K562 (cell line): ENCODE data around the gene PSMC3IP. TPM values are rescaled to one million over a fixed set of nuclear protein-coding genes. Genes with fewer than 3 reads are reported as not detected.

Experiments
- ATAC-seq: fragments of 200-7000 bp; cut with Tn5 transposase; 3 replicates; pipeline ENCODE4 v1.9.1; 2020; ENCODE audit warnings: moderate library complexity
- BruUV-seq: library from RNA; stranded (reverse); fragments of 400-500 nt; replicated peaks from 2 replicates; lab custom pipeline; 2021; lab: Mats Ljungman, UMichigan
- CTCF ChIA-PET: fragments of 300-600 bp; formaldehyde crosslinking; extraction: SDS; loops from one replicate; lab custom pipeline; 2021; ENCODE audit warnings: low intra/inter-chr PET ratio; lab: Yijun Ruan, JAX
- POLR2A ChIA-PET: fragments of 300-600, 350-650 bp; sonication (Branson Sonifier 250); formaldehyde crosslinking; extraction: SDS; loops from one replicate; lab custom pipeline; 2021; ENCODE audit warnings: antibody characterized with exemption, inconsistent platforms; lab: Yijun Ruan, JAX
- DNase-seq, 4 experiments: peaks; one replicate each; pipeline versions ENCODE4 v3.0.0 to v3.0.0-alpha.2; 2011 to 2018; ENCODE audit warnings: low spot score in 3 of 4, mixed read lengths in 3 of 4; ENCODE audit errors: extremely low read depth in 1 of 4
- FAIRE-seq: peaks from 2 replicates; lab custom pipeline; 2011; peaks lifted over from hg19 to GRCh38; lab: Jason Lieb, UNC
- H2AFZ ChIP-seq: 2 replicates; pipeline ENCODE4 v1.6.0; 2011; ENCODE audit warnings: low read depth, low read length, control low read depth, inconsistent platforms
- H3K27ac ChIP-seq: fragments of 200-600 bp; 3 replicates; pipeline ENCODE4 v1.8.0; 2011; ENCODE audit warnings: low read depth, mild to moderate bottlenecking, control low read depth, inconsistent platforms, low read length, moderate library complexity, mixed read lengths; ENCODE audit errors: extremely low read depth
- H3K27me3 ChIP-seq, 2 experiments: fragments of 300-600 bp in 1 of 2; 2 replicates in 1 of 2; 3 replicates in 1 of 2; pipeline versions ENCODE4 v1.6.0 to v1.8.0; 2011; ENCODE audit warnings: inconsistent platforms in 2 of 2, low read length in 2 of 2, mild to moderate bottlenecking in 1 of 2, mixed read lengths in 1 of 2, moderate library complexity in 1 of 2; ENCODE audit not compliant: control insufficient read depth in 2 of 2, insufficient read depth in 2 of 2
- H3K36me3 ChIP-seq: fragments of 300-600 bp; 3 replicates; pipeline ENCODE4 v1.8.0; 2011; ENCODE audit warnings: mild to moderate bottlenecking, low read length, inconsistent platforms; ENCODE audit not compliant: control insufficient read depth, insufficient read depth
- H3K4me1 ChIP-seq, 2 experiments: fragments of 200-600 bp in 1 of 2; replicated peaks in 1 of 2; 2 replicates in 1 of 2; 3 replicates in 1 of 2; pipeline versions ENCODE4 v1.5.1 to v1.8.0; 2011; ENCODE audit warnings: inconsistent platforms in 2 of 2, low read length in 2 of 2, mild to moderate bottlenecking in 1 of 2, mixed read lengths in 1 of 2, moderate library complexity in 1 of 2; ENCODE audit not compliant: control insufficient read depth in 2 of 2, insufficient read depth in 2 of 2
- H3K4me2 ChIP-seq: 2 replicates; pipeline ENCODE4 v1.6.1; 2011; ENCODE audit warnings: low read length, control low read depth, inconsistent platforms, mixed read lengths; ENCODE audit not compliant: insufficient read depth
- H3K4me3 ChIP-seq: fragments of 200-600 bp; sonication (generic), shearing (Covaris generic); 2 replicates; pipeline ENCODE4 v1.5.1; 2016; ENCODE audit warnings: control low read depth, inconsistent platforms
- H3K79me2 ChIP-seq: fragments of 200-600 bp; 3 replicates; pipeline ENCODE4 v1.8.0; 2011; ENCODE audit warnings: low read length, inconsistent platforms; ENCODE audit not compliant: control insufficient read depth, insufficient read depth
- H3K9ac ChIP-seq, 2 experiments: 2 replicates each; pipeline versions ENCODE4 v1.6.0 to v1.6.1; 2011; ENCODE audit warnings: low read depth in 2 of 2, low read length in 2 of 2, control low read depth in 1 of 2, inconsistent platforms in 1 of 2, mild to moderate bottlenecking in 1 of 2, mixed read lengths in 1 of 2; ENCODE audit not compliant: insufficient read depth in 1 of 2
- H3K9me1 ChIP-seq: one replicate; pipeline ENCODE4 v1.6.0; 2011; ENCODE audit warnings: inconsistent platforms, mild to moderate bottlenecking, low read length, moderate library complexity; ENCODE audit not compliant: control insufficient read depth, insufficient read depth
- H3K9me3 ChIP-seq: replicated peaks from 2 replicates; pipeline ENCODE4 v1.5.1; 2011; ENCODE audit warnings: low read depth, low read length, inconsistent platforms; ENCODE audit not compliant: control insufficient read depth, insufficient read depth
- H4K20me1 ChIP-seq: replicated peaks from 2 replicates; pipeline ENCODE4 v1.6.1; 2011; ENCODE audit warnings: low read length, inconsistent platforms, mixed read lengths; ENCODE audit not compliant: control insufficient read depth, insufficient read depth
- CEBPB ChIP-seq: fragments of 450-650 bp; IDR thresholded peaks from 2 replicates; pipeline ENCODE4 v1.6.1; 2016; ENCODE audit warnings: missing genetic modification characterization, missing compliant biosample characterization
- PCBP2 ChIP-seq: fragments of 200-400 bp; formaldehyde crosslinking; IDR thresholded peaks from 2 replicates; pipeline ENCODE4 v1.6.1; 2018; ENCODE audit warnings: low read length, low read depth, mild to moderate bottlenecking, moderate library complexity; ENCODE audit not compliant: poor library complexity, severe bottlenecking
- TEAD4 ChIP-seq, 2 experiments: sonication (generic) in 1 of 2; formaldehyde crosslinking in 1 of 2; IDR thresholded peaks; 2 replicates each; pipeline versions ENCODE4 v1.6.1 to v1.8.0; 2012 to 2022; ENCODE audit warnings: borderline replicate concordance in 1 of 2, inconsistent platforms in 1 of 2, low read length in 1 of 2, mild to moderate bottlenecking in 1 of 2, missing genetic modification reagents in 1 of 2
- ZNF282 ChIP-seq: sonication (generic); formaldehyde crosslinking; IDR thresholded peaks from 2 replicates; pipeline ENCODE4 v1.8.1; 2023; ENCODE audit warnings: missing genetic modification reagents
- WGBS: fragments of 100-300 bp; shearing (Covaris generic); methylation state at CpG from one replicate; pipeline ENCODE4 v1.1.6; 2016; ENCODE audit warnings: low coverage, mixed read lengths; ENCODE audit not compliant: insufficient coverage; ENCODE audit errors: missing lambda C conversion rate; 5-methylcytosine and 5-hydroxymethylcytosine counted together
- in situ Hi-C: fragments of 300-500 bp; cut with MboI; formaldehyde crosslinking; loops from 4 replicates; pipeline ENCODE4 v1.15.0; 2018; ENCODE audit warnings: inconsistent platforms, mixed read lengths
- intact Hi-C: fragments of 100-400 bp; cut with micrococcal nuclease; formaldehyde crosslinking; loops from 2 replicates; pipeline ENCODE4 v1.14.2; 2022
- polyA plus RNA-seq, 8 experiments: library from polyadenylated mRNA; depleted of rRNA in 4 of 8; stranded (reverse) in 5 of 8; unstranded in 3 of 8; fragments of >200 nt; fragmentation: Nextera tagmentation in 2 of 8; fragmentation: Illumina TruSeq in 1 of 8; extraction: Ambion mirVana in 2 of 8; extraction: Trizol in 1 of 8; gene quantifications; 2 replicates each; pipeline versions ENCODE4 v1.2.1 to v1.2.3, GENCODE V29; 2011 to 2014; ENCODE audit warnings: inconsistent platforms in 1 of 8, missing spikeins in 1 of 8
- total RNA-seq, 7 experiments: library from RNA; depleted of rRNA in 6 of 7; stranded (reverse); fragments of >200 nt in 6 of 7; fragmentation: Illumina TruSeq in 2 of 7; extraction: Trizol in 2 of 7; gene quantifications; 2 replicates each; pipeline versions ENCODE4 v1.2.1 to v1.2.3, GENCODE V29; 2011 to 2021; ENCODE audit warnings: low replicate concordance in 1 of 7

The PSMC3IP gene
- total and polyA plus RNA-seq, 9 of the 15 experiments (the other 6 are each of a cell fraction or from before 2014, with no cell fraction given), result 13.8 to 65.6 (median 32.8) TPM

DNA sequence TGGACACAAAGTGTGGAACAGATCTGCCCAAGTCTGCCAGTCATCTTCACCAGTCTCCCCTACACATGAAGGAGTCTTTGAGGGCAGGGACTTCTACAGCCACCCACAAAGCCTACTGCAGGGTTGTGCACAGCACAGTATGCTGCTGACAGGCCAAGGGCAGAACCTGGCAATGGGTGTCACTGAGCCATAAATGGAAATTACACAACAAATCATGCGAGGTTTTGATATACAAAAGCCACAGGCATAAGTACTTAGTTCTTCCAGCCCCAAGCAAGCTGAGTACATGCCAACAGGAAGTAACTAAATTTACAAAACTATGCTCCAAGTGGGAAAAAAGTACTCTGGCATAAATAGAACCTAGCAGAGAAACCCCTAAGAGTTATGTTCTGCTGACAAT, 7.8 kb upstream of the PSMC3IP start:
- in situ Hi-C loops (loop anchor here (10.0 kb wide), 1 partner anchor 339 kb away; no protein-coding TSS in a partner anchor), intact Hi-C loops (no loop called here)
- Histone ChIP-seq H2AFZ (no peak overlapping the region), H3K4me2 (no peak overlapping the region), H3K27ac (no peak overlapping the region), H3K9me3 (no peaks in the 10 kb centered on the region), H3K27me3 (no peaks in the 10 kb centered on the region), H3K9me1 (no peaks in the 10 kb centered on the region), H3K4me1 (peaks cover 0 to 2% of the 10 kb centered on the region in 2 experiments; a peak in 2 of 5 replicates), H3K4me3 (no peak overlapping the region), H3K9ac (peak overlapping the region in 1 of 2 experiments; percentile 24; a peak in 1 of 4 replicates), H3K79me2 (no peaks in the 10 kb centered on the region), H4K20me1 (no peaks in the 10 kb centered on the region), H3K36me3 (peaks cover 91% of the 10 kb centered on the region)
- DNase-seq (no peak), FAIRE-seq (no peak), ATAC-seq (no peak)
- TF ChIP-seq TEAD4 (IDR thresholded peaks at IDR 0.05; ENCODE audit: low read length) (no peak), TEAD4 (CRISPR knock-in tag; IDR thresholded peaks at IDR 0.05; ENCODE audit: borderline replicate concordance) (no peak), PCBP2 (no peak)
- ChIA-PET CTCF (no interaction called here), POLR2A (no interaction called here)
- WGBS, result 88% methylated on average over 1 of the region's 1 CpG
- no TSS peak for BruUV-seq

DNA sequence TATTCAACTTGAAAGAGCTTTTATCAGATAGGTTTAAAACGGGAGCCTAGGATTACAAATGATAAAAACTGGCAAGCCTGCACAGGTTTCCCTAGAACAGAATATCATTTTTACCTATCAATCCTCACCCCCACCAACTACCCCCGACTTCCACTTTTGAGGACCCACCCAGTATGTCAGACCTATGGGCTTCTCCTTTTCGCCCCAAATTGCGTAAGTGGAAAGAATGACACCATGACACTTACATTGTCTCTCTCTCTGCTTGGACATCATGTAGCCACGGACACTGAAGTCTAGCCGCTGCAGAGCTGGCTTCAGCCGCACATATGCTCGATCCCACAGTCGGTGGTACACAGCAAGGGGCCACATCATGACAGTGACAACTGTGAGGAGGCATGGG, 7.4 kb upstream of the PSMC3IP start:
- Histone ChIP-seq H2AFZ (no peak overlapping the region), H4K20me1 (no peaks in the 10 kb centered on the region), H3K9me1 (no peaks in the 10 kb centered on the region), H3K9me3 (no peaks in the 10 kb centered on the region), H3K4me2 (no peak overlapping the region), H3K36me3 (peaks cover 91% of the 10 kb centered on the region), H3K4me1 (peaks cover 0 to 6% of the 10 kb centered on the region in 2 experiments; a peak in 3 of 5 replicates), H3K9ac (peak overlapping the region in 1 of 2 experiments; percentile 24; a peak in 1 of 4 replicates), H3K27me3 (no peaks in the 10 kb centered on the region), H3K4me3 (no peak overlapping the region), H3K79me2 (no peaks in the 10 kb centered on the region), H3K27ac (no peak overlapping the region)
- no peak for FAIRE-seq
- TF ChIP-seq CEBPB (tag) (peak; percentile 35; the same call in 1 of the 2 replicates), ZNF282 (CRISPR knock-in tag) (no peak)
- POLR2A ChIA-PET, result interaction anchor here (1.9 kb wide), 1 partner anchor 114 kb away, joined by 6 read pairs; no protein-coding TSS in a partner anchor
- in situ Hi-C loops, result loop anchor here (10.0 kb wide), 1 partner anchor 340 kb away; no protein-coding TSS in a partner anchor
- 82% methylated on average over 9 of the region's 9 CpGs for WGBS
- intact Hi-C loops, result no loop called here
- no peak for DNase-seq
- CTCF ChIA-PET, result no interaction called here
- BruUV-seq, result no TSS peak
- no peak for ATAC-seq
